Endodermal cell (in vitro differentiated cells): ENCODE data around the gene HSP90AB1. TPM values are rescaled to one million over a fixed set of nuclear protein-coding genes. Genes with fewer than 3 reads are reported as not detected.

Experiments used
- DNase-seq: peaks from one replicate; pipeline ENCODE4 v3.0.0-alpha.2; 2017
- H3K27ac ChIP-seq: 2 replicates; pipeline ENCODE4 v1.5.1; 2013; ENCODE audit warnings: mild to moderate bottlenecking, low read depth, low read length, moderate library complexity
- H3K27me3 ChIP-seq: 2 replicates; pipeline ENCODE4 v1.6.1; 2013; ENCODE audit warnings: mild to moderate bottlenecking, low read length, moderate library complexity; ENCODE audit not compliant: insufficient read depth, control insufficient read depth, poor library complexity, severe bottlenecking
- H3K36me3 ChIP-seq: 2 replicates; pipeline ENCODE4 v1.7.0; 2013; ENCODE audit warnings: mild to moderate bottlenecking, low read length, moderate library complexity; ENCODE audit not compliant: control insufficient read depth, insufficient read depth
- H3K4me1 ChIP-seq: one replicate; pipeline ENCODE4 v1.7.0; 2013; ENCODE audit warnings: low read length; ENCODE audit not compliant: control insufficient read depth, insufficient read depth
- H3K4me3 ChIP-seq: 2 replicates; pipeline ENCODE4 v1.5.1; 2013; ENCODE audit warnings: mild to moderate bottlenecking, low read length, moderate library complexity
- H3K9ac ChIP-seq: 2 replicates; pipeline ENCODE4 v1.6.1; 2013; ENCODE audit warnings: mild to moderate bottlenecking, low read length, moderate library complexity; ENCODE audit not compliant: poor library complexity, severe bottlenecking; ENCODE audit errors: extremely low read depth
- H3K9me3 ChIP-seq: 2 replicates; pipeline ENCODE4 v1.6.1; 2013; ENCODE audit warnings: mild to moderate bottlenecking, low read length, moderate library complexity; ENCODE audit not compliant: control insufficient read depth
- H3K27ac Mint-ChIP-seq: 2 replicates; pipeline ENCODE4 v1.8.0; 2020; ENCODE audit warnings: mixed read lengths
- H3K27me3 Mint-ChIP-seq: 2 replicates; pipeline ENCODE4 v1.8.0; 2021; ENCODE audit warnings: mild to moderate bottlenecking, mixed read lengths; ENCODE audit not compliant: insufficient read depth
- H3K36me3 Mint-ChIP-seq: 2 replicates; pipeline ENCODE4 v1.8.0; 2020; ENCODE audit warnings: low read depth, mixed read lengths
- H3K4me1 Mint-ChIP-seq: 2 replicates; pipeline ENCODE4 v1.8.0; 2020; ENCODE audit warnings: mixed read lengths
- H3K4me3 Mint-ChIP-seq: 2 replicates; pipeline ENCODE4 v1.8.0; 2020; ENCODE audit warnings: mild to moderate bottlenecking, moderate library complexity, mixed read lengths
- H3K9me3 Mint-ChIP-seq: 2 replicates; pipeline ENCODE4 v1.8.0; 2020; ENCODE audit warnings: mild to moderate bottlenecking, mixed read lengths
- CTCF ChIP-seq: fragments of 200-600 bp; sonication (generic); conservative IDR thresholded peaks from 2 replicates; pipeline ENCODE4 v1.5.0; 2021; ENCODE audit warnings: antibody characterized with exemption, mild to moderate bottlenecking
- WGBS, 2 experiments: methylation state at CpG; one replicate each; pipeline versions ENCODE4 v1.1.5 to v1.1.7; 2013; ENCODE audit warnings: missing lambda C conversion rate in 2 of 2, mixed read lengths in 1 of 2; ENCODE audit not compliant: insufficient coverage in 1 of 2, insufficient read length in 1 of 2; 5-methylcytosine and 5-hydroxymethylcytosine counted together
- total RNA-seq, 2 donors: library from RNA; stranded (reverse); fragmentation: NEBNext Ultra II Directional in 1 of 2; extraction: Animal tissue kit (Norgen Biotek cat#: 25700) in 1 of 2; gene quantifications; 2 replicates in 1 of 2; 3 replicates in 1 of 2; pipeline ENCODE4 v1.2.1, GENCODE V29; 2021

HSP90AB1 gene
- total RNA-seq, 2 donors from 2014 or later, result 1,356 to 1,422 TPM

- H3K9me3 Mint-ChIP-seq, result no peaks in the 10 kb centered on the region
- Histone ChIP-seq H3K27ac (no peak overlapping the region), H3K4me1 (no peaks in the 10 kb centered on the region), H3K9me3 (no peaks in the 10 kb centered on the region), H3K36me3 (no peaks in the 10 kb centered on the region), H3K27me3 (peaks cover 89% of the 10 kb centered on the region), H3K9ac (no peak overlapping the region), H3K4me3 (no peak overlapping the region)
- H3K27me3 Mint-ChIP-seq, result peaks cover 85% of the 10 kb centered on the region
- TF ChIP-seq CTCF, result no peak
- no peak for DNase-seq
- peaks cover 3% of the 10 kb centered on the region for H3K4me1 Mint-ChIP-seq
- peaks cover 2% of the 10 kb centered on the region for H3K36me3 Mint-ChIP-seq
- H3K4me3 Mint-ChIP-seq, result no peak overlapping the region
- no peak overlapping the region for H3K27ac Mint-ChIP-seq
- 75% methylated on average over 1 of the region's 1 CpG; no CpG with 5 or more reads in 1 of the 2 experiments for WGBS, 2 experiments
Observed at GRCh38 chr6:44273617-44274016, 26.7 kb downstream of the HSP90AB1 start.

GRCh38 chr6:44275271-44275748, 28.4 kb downstream of the HSP90AB1 start:
- H3K36me3 Mint-ChIP-seq, result peaks cover 2% of the 10 kb centered on the region
- H3K27me3 ChIP-seq, result peaks cover 89% of the 10 kb centered on the region
- TF ChIP-seq CTCF, result no peak
- peaks cover 3% of the 10 kb centered on the region for H3K4me1 Mint-ChIP-seq
- H3K4me3 ChIP-seq, result no peak overlapping the region
- no peak overlapping the region for H3K9ac ChIP-seq
- no peaks in the 10 kb centered on the region for H3K9me3 Mint-ChIP-seq
- 91 to 98% methylated on average over 53 to 59 of the region's 59 CpGs for WGBS, 2 experiments
- no peak for DNase-seq
- no peaks in the 10 kb centered on the region for H3K9me3 ChIP-seq
- no peaks in the 10 kb centered on the region for H3K4me1 ChIP-seq
- no peak overlapping the region for H3K27ac ChIP-seq
- H3K36me3 ChIP-seq, result no peaks in the 10 kb centered on the region
- H3K4me3 Mint-ChIP-seq, result no peak overlapping the region
- no peak overlapping the region for H3K27ac Mint-ChIP-seq
- peaks cover 85% of the 10 kb centered on the region for H3K27me3 Mint-ChIP-seq

- no peak overlapping the region for H3K27ac Mint-ChIP-seq
- peaks cover 3% of the 10 kb centered on the region for H3K4me1 Mint-ChIP-seq
- peaks cover 2% of the 10 kb centered on the region for H3K36me3 Mint-ChIP-seq
- Histone ChIP-seq H3K27ac (peak overlapping the region; percentile 38), H3K9me3 (no peaks in the 10 kb centered on the region), H3K36me3 (no peaks in the 10 kb centered on the region), H3K27me3 (peaks cover 95% of the 10 kb centered on the region), H3K4me1 (no peaks in the 10 kb centered on the region), H3K9ac (no peak overlapping the region), H3K4me3 (no peak overlapping the region)
- DNase-seq, result peak; percentile 68
- no peak for TF ChIP-seq CTCF
- WGBS, 2 experiments, result 31 to 40% methylated on average over 54 to 109 of the region's 109 CpGs
- no peak overlapping the region for H3K4me3 Mint-ChIP-seq
- no peaks in the 10 kb centered on the region for H3K9me3 Mint-ChIP-seq
- peaks cover 91% of the 10 kb centered on the region for H3K27me3 Mint-ChIP-seq
Observed at GRCh38 chr6:44275749-44276648, 29.1 kb downstream of the HSP90AB1 start.
